Liver (tissue), 9 donors: ENCODE measurements around the gene MRPL24. TPM values are rescaled to one million over a fixed set of nuclear protein-coding genes. Genes with fewer than 3 reads are reported as not detected.

Experiments
- DNase-seq: peaks from one replicate; pipeline ENCODE4 v3.0.0-alpha.2; 2017; ENCODE audit warnings: low spot score
- H3K27ac ChIP-seq, 2 donors: one replicate each; pipeline ENCODE4 v1.7.0; 2013; ENCODE audit warnings: inconsistent platforms in 2 of 2, low read length in 2 of 2, control low read depth in 1 of 2, low read depth in 1 of 2, mild to moderate bottlenecking in 1 of 2
- H3K27me3 ChIP-seq, 4 donors: one replicate each; pipeline versions ENCODE4 v1.6.1 to v1.7.0; 2013; ENCODE audit warnings: low read length in 3 of 4, inconsistent platforms in 1 of 4, mild to moderate bottlenecking in 1 of 4, moderate library complexity in 1 of 4; ENCODE audit not compliant: control insufficient read depth in 4 of 4, insufficient read depth in 4 of 4
- H3K36me3 ChIP-seq, 4 donors: one replicate each; pipeline versions ENCODE4 v1.6.1 to v1.7.0; 2013; ENCODE audit warnings: low read length in 3 of 4, mild to moderate bottlenecking in 3 of 4, low read depth in 1 of 4, moderate library complexity in 1 of 4; ENCODE audit not compliant: control insufficient read depth in 4 of 4, insufficient read depth in 3 of 4
- H3K4me1 ChIP-seq, 4 donors: one replicate each; pipeline versions ENCODE4 v1.6.1 to v1.7.0; 2013; ENCODE audit warnings: low read length in 3 of 4, mild to moderate bottlenecking in 3 of 4, moderate library complexity in 1 of 4; ENCODE audit not compliant: control insufficient read depth in 4 of 4, insufficient read depth in 4 of 4
- H3K4me3 ChIP-seq, 3 donors: one replicate each; pipeline versions ENCODE4 v1.6.1 to v1.7.0; 2013; ENCODE audit warnings: low read length in 3 of 3, control low read depth in 1 of 3, low read depth in 1 of 3, mild to moderate bottlenecking in 1 of 3
- H3K9ac ChIP-seq, 2 donors: one replicate each; pipeline ENCODE4 v1.7.0; 2013; ENCODE audit warnings: low read length in 2 of 2, mild to moderate bottlenecking in 2 of 2, moderate library complexity in 2 of 2, control low read depth in 1 of 2, low read depth in 1 of 2
- H3K9me3 ChIP-seq, 4 donors: one replicate each; pipeline versions ENCODE4 v1.6.1 to v1.7.0; 2013; ENCODE audit warnings: low read length in 3 of 4; ENCODE audit not compliant: control insufficient read depth in 4 of 4
- EGR1 ChIP-seq, 2 donors: IDR thresholded peaks; 2 replicates each; pipeline ENCODE4 v1.6.1; 2016 to 2018; ENCODE audit warnings: antibody characterized with exemption in 2 of 2, low read depth in 2 of 2
- FOXA1 ChIP-seq: IDR thresholded peaks from 2 replicates; pipeline ENCODE4 v1.6.1; 2016; ENCODE audit warnings: antibody characterized with exemption
- FOXA2 ChIP-seq: IDR thresholded peaks from 2 replicates; pipeline ENCODE4 v1.6.1; 2016; ENCODE audit warnings: antibody characterized with exemption
- GABPA ChIP-seq, 2 donors: IDR thresholded peaks in 1 of 2; conservative IDR thresholded peaks in 1 of 2; 2 replicates each; pipeline ENCODE4 v1.6.1; 2016; ENCODE audit warnings: antibody characterized with exemption in 2 of 2, mild to moderate bottlenecking in 1 of 2, moderate library complexity in 1 of 2
- HNF4A ChIP-seq, 2 donors: conservative IDR thresholded peaks; 2 replicates each; pipeline ENCODE4 v1.6.1; 2016; ENCODE audit warnings: antibody characterized with exemption in 2 of 2, mild to moderate bottlenecking in 2 of 2
- HNF4G ChIP-seq: IDR thresholded peaks from 2 replicates; pipeline ENCODE4 v1.6.1; 2016; ENCODE audit warnings: antibody characterized with exemption
- JUND ChIP-seq, 2 donors: IDR thresholded peaks; 2 replicates each; pipeline ENCODE4 v1.6.1; 2016; ENCODE audit warnings: antibody characterized with exemption in 2 of 2
- MAX ChIP-seq: IDR thresholded peaks from 2 replicates; pipeline ENCODE4 v1.6.1; 2016; ENCODE audit warnings: antibody characterized with exemption
- NR2F2 ChIP-seq: IDR thresholded peaks from 2 replicates; pipeline ENCODE4 v1.6.1; 2016; ENCODE audit warnings: antibody characterized with exemption
- RAD21 ChIP-seq, 2 donors: IDR thresholded peaks; 2 replicates each; pipeline ENCODE4 v1.6.1; 2016; ENCODE audit warnings: antibody characterized with exemption in 2 of 2, mild to moderate bottlenecking in 2 of 2
- REST ChIP-seq: IDR thresholded peaks from 2 replicates; pipeline ENCODE4 v1.6.1; 2016; ENCODE audit warnings: antibody characterized with exemption, mild to moderate bottlenecking
- RXRA ChIP-seq, 2 donors: IDR thresholded peaks; 2 replicates each; pipeline ENCODE4 v1.6.1; 2017 to 2018; ENCODE audit warnings: antibody characterized with exemption in 2 of 2, mild to moderate bottlenecking in 1 of 2
- SP1 ChIP-seq: IDR thresholded peaks from 2 replicates; pipeline ENCODE4 v1.6.1; 2018; ENCODE audit warnings: antibody characterized with exemption, mild to moderate bottlenecking
- TAF1 ChIP-seq: conservative IDR thresholded peaks from 2 replicates; pipeline ENCODE4 v1.6.1; 2016; ENCODE audit warnings: antibody characterized with exemption, mild to moderate bottlenecking
- YY1 ChIP-seq: IDR thresholded peaks from 2 replicates; pipeline ENCODE4 v1.6.1; 2016; ENCODE audit warnings: antibody characterized with exemption, mild to moderate bottlenecking
- WGBS: extraction: QIAGEN DNeasy Blood & Tissue Kit; methylation state at CpG from one replicate; pipeline ENCODE4 v1.1.7; 2013; 5-methylcytosine and 5-hydroxymethylcytosine counted together
- polyA plus RNA-seq, 2 donors: library from polyadenylated mRNA; stranded (reverse) in 1 of 2; unstranded in 1 of 2; fragments of 200-250 nt in 1 of 2; fragments of >200 nt in 1 of 2; fragmentation: Nextera tagmentation in 1 of 2; extraction: Ambion mirVana in 1 of 2; gene quantifications; one replicate each; pipeline versions ENCODE4 v1.2.1 to v1.2.3, GENCODE V29; 2013 to 2015
- total RNA-seq, 2 donors: library from RNA; depleted of rRNA; stranded (reverse); fragments of >200 nt; gene quantifications; one replicate each; pipeline ENCODE4 v1.2.3, GENCODE V29; 2014
- TF ChIP-seq, protein P1 (sequence below): IDR thresholded peaks from 2 replicates; pipeline ENCODE4 v1.6.1; 2016; ENCODE audit warnings: antibody characterized with exemption
- TF ChIP-seq, protein P2 (sequence below): IDR thresholded peaks from 2 replicates; pipeline ENCODE4 v1.6.1; 2016; ENCODE audit warnings: antibody characterized with exemption
- TF ChIP-seq, protein P3 (sequence below): fragments of 150-350 bp; IDR thresholded peaks from 2 replicates; pipeline ENCODE4 v1.5.1; 2017; ENCODE audit warnings: improper control_type of control experiment, low read depth, low read length; ENCODE audit not compliant: missing input control
- donor health status: healthy.
- donor health status: healthy.
- donor health status: healthy.
- donor health status: healthy.
- donor health status: healthy.

MRPL24 gene
- total and polyA plus RNA-seq, 4 donors: 26.2 to 123 (median 61.1) TPM

DNA sequence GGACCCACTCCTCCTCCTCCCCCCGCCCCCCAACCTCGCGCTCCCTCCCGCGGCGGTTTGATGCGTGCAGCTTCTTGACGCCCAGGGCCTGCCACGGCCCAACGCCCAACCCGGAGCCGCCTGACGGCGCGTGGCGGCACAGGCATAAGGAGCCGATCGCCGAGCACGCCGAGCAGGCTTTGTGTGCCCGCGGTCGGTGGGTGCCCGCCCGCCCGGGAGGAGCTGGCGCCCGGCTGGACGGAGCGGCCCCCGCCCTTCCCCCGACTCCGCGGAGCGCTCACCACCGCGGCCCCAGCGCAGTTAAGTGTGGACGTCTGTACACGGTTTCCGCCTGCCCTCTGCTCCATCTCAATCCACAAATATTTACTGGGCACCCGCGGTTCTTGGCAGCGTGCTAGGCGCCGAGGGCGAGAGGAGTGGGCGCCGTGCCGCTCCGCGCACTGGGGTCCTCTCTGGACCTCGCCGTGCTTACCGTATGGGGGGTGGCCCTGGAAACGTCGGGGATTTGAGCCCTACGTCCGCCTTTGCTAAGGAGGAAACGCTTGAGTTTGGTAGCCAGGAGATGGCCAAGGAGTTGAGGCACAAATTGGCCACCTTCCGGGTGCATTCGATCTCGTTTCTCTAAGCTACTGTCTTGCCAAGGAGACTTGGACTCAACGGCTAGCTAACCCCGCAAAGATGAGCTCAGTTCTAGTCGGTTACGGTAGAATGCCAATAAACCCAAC is 11.0 kb upstream of the MRPL24 start:
- H3K9me3 ChIP-seq: no peaks in the 10 kb centered on the region
- TF ChIP-seq, protein P1, sequence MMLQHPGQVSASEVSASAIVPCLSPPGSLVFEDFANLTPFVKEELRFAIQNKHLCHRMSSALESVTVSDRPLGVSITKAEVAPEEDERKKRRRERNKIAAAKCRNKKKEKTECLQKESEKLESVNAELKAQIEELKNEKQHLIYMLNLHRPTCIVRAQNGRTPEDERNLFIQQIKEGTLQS: no peak
- no peak for TF ChIP-seq JUND (IDR thresholded peaks at IDR 0.05)
- peak in 1 of 2 donors; percentile 36 for TF ChIP-seq RAD21 (IDR thresholded peaks at IDR 0.05)
- TF ChIP-seq, protein P2, sequence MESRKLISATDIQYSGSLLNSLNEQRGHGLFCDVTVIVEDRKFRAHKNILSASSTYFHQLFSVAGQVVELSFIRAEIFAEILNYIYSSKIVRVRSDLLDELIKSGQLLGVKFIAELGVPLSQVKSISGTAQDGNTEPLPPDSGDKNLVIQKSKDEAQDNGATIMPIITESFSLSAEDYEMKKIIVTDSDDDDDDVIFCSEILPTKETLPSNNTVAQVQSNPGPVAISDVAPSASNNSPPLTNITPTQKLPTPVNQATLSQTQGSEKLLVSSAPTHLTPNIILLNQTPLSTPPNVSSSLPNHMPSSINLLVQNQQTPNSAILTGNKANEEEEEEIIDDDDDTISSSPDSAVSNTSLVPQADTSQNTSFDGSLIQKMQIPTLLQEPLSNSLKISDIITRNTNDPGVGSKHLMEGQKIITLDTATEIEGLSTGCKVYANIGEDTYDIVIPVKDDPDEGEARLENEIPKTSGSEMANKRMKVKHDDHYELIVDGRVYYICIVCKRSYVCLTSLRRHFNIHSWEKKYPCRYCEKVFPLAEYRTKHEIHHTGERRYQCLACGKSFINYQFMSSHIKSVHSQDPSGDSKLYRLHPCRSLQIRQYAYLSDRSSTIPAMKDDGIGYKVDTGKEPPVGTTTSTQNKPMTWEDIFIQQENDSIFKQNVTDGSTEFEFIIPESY: no peak
- peak in 1 of 2 donors; percentile 77 for TF ChIP-seq GABPA (IDR thresholded peaks at IDR 0.05 in 1 of 2, conservative IDR thresholded peaks at IDR 0.05 in 1 of 2)
- peak; percentile 56 for TF ChIP-seq SP1
- no peak for TF ChIP-seq NR2F2
- TF ChIP-seq TAF1: no peak
- no peak for TF ChIP-seq FOXA1
- no peak for TF ChIP-seq REST
- TF ChIP-seq, protein P3, sequence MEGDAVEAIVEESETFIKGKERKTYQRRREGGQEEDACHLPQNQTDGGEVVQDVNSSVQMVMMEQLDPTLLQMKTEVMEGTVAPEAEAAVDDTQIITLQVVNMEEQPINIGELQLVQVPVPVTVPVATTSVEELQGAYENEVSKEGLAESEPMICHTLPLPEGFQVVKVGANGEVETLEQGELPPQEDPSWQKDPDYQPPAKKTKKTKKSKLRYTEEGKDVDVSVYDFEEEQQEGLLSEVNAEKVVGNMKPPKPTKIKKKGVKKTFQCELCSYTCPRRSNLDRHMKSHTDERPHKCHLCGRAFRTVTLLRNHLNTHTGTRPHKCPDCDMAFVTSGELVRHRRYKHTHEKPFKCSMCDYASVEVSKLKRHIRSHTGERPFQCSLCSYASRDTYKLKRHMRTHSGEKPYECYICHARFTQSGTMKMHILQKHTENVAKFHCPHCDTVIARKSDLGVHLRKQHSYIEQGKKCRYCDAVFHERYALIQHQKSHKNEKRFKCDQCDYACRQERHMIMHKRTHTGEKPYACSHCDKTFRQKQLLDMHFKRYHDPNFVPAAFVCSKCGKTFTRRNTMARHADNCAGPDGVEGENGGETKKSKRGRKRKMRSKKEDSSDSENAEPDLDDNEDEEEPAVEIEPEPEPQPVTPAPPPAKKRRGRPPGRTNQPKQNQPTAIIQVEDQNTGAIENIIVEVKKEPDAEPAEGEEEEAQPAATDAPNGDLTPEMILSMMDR: peak; percentile 3
- peak; percentile 22 to 39 for TF ChIP-seq HNF4A (conservative IDR thresholded peaks at IDR 0.05)
- TF ChIP-seq EGR1 (IDR thresholded peaks at IDR 0.05; ENCODE audit: low read depth in 2 of 2): peak in 1 of 2 donors; percentile 50
- TF ChIP-seq HNF4G: no peak
- TF ChIP-seq FOXA2: no peak
- no peak for TF ChIP-seq RXRA (IDR thresholded peaks at IDR 0.05)
- peak; percentile 76 for TF ChIP-seq YY1
- TF ChIP-seq MAX: peak; percentile 69
- under 1% methylated on average over 68 of the region's 68 CpGs for WGBS
- H3K27me3 ChIP-seq: no peaks in the 10 kb centered on the region
- H3K27ac ChIP-seq: peak overlapping the region; percentile 96 to 97
- peaks cover 6 to 47% (median 41%) of the 10 kb centered on the region in 4 donors for H3K4me1 ChIP-seq
- peak overlapping the region; percentile 66 to 77 for H3K9ac ChIP-seq
- H3K36me3 ChIP-seq: no peaks in the 10 kb centered on the region
- peak; percentile 96 for DNase-seq
- peak overlapping the region; percentile 84 to 92 (median 91) for H3K4me3 ChIP-seq
